H9 (cell line): ENCODE results near the gene UMAD1. TPM values are rescaled to one million over a fixed set of nuclear protein-coding genes. Genes with fewer than 3 reads are reported as not detected.

Source experiments
- DNase-seq: peaks from one replicate; pipeline ENCODE4 v3.0.0-alpha.2; 2017
- H2AFZ ChIP-seq: one replicate; pipeline ENCODE4 v1.6.1; 2013; ENCODE audit warnings: mild to moderate bottlenecking, low read length, control low read depth, moderate library complexity
- H2AK5ac ChIP-seq: 2 replicates; pipeline ENCODE4 v1.6.1; 2013; ENCODE audit warnings: low read length, control low read depth, mixed read lengths; ENCODE audit not compliant: insufficient read length
- H2BK120ac ChIP-seq: one replicate; pipeline ENCODE4 v1.6.1; 2013; ENCODE audit warnings: low read depth, mild to moderate bottlenecking, low read length, control low read depth, inconsistent platforms; ENCODE audit not compliant: poor library complexity, severe bottlenecking
- H2BK12ac ChIP-seq: 2 replicates; pipeline ENCODE4 v1.6.1; 2013; ENCODE audit warnings: low read length, control low read depth, mixed read lengths, low read depth; ENCODE audit not compliant: insufficient read length
- H2BK15ac ChIP-seq: 2 replicates; pipeline ENCODE4 v1.6.1; 2013; ENCODE audit warnings: low read depth, low read length, control low read depth
- H2BK20ac ChIP-seq: one replicate; pipeline ENCODE4 v1.6.1; 2013; ENCODE audit warnings: low read depth, mild to moderate bottlenecking, low read length, control low read depth, inconsistent platforms; ENCODE audit not compliant: poor library complexity, severe bottlenecking
- H2BK5ac ChIP-seq: 2 replicates; pipeline ENCODE4 v1.6.1; 2013; ENCODE audit warnings: low read length, control low read depth, mixed read lengths; ENCODE audit not compliant: insufficient read length
- H3K14ac ChIP-seq: 2 replicates; pipeline ENCODE4 v1.6.1; 2013; ENCODE audit warnings: low read length, control low read depth; ENCODE audit not compliant: insufficient read depth
- H3K18ac ChIP-seq: 2 replicates; pipeline ENCODE4 v1.6.1; 2013; ENCODE audit warnings: low read depth, mild to moderate bottlenecking, mixed read lengths, low read length, control low read depth; ENCODE audit not compliant: insufficient read length
- H3K23ac ChIP-seq: 2 replicates; pipeline ENCODE4 v1.6.1; 2013; ENCODE audit warnings: low read length, control low read depth, mixed read lengths, low read depth; ENCODE audit not compliant: insufficient read length
- H3K23me2 ChIP-seq: 2 replicates; pipeline ENCODE4 v1.6.1; 2013; ENCODE audit warnings: low read depth, mild to moderate bottlenecking, mixed read lengths, low read length, control low read depth; ENCODE audit not compliant: insufficient read length, poor library complexity, severe bottlenecking
- H3K27ac ChIP-seq: 2 replicates; pipeline ENCODE4 v1.5.1; 2013; ENCODE audit warnings: low read length, control low read depth, mixed read lengths, low read depth; ENCODE audit not compliant: insufficient read length
- H3K27me3 ChIP-seq: 2 replicates; pipeline ENCODE4 v1.6.1; 2013; ENCODE audit warnings: low read length, control low read depth, inconsistent platforms; ENCODE audit not compliant: insufficient read depth
- H3K4ac ChIP-seq: 2 replicates; pipeline ENCODE4 v1.6.1; 2013; ENCODE audit warnings: low read depth, mild to moderate bottlenecking, control low read depth, inconsistent platforms, low read length, moderate library complexity
- H3K4me1 ChIP-seq: 2 replicates; pipeline ENCODE4 v1.6.1; 2013; ENCODE audit warnings: low read length, control low read depth, inconsistent platforms; ENCODE audit not compliant: insufficient read depth
- H3K4me2 ChIP-seq: 2 replicates; pipeline ENCODE4 v1.6.1; 2013; ENCODE audit warnings: low read length, control low read depth, mixed read lengths; ENCODE audit not compliant: insufficient read length, insufficient read depth
- H3K56ac ChIP-seq: 2 replicates; pipeline ENCODE4 v1.6.1; 2013; ENCODE audit warnings: low read depth, mild to moderate bottlenecking, mixed read lengths, low read length, control low read depth; ENCODE audit not compliant: insufficient read length
- H3K79me1 ChIP-seq: 2 replicates; pipeline ENCODE4 v1.6.1; 2013; ENCODE audit warnings: low read depth, mild to moderate bottlenecking, moderate library complexity, low read length, control low read depth, inconsistent platforms; ENCODE audit not compliant: insufficient read depth, poor library complexity, severe bottlenecking
- H3K79me2 ChIP-seq: 2 replicates; pipeline ENCODE4 v1.6.1; 2013; ENCODE audit warnings: low read length, control low read depth, inconsistent platforms; ENCODE audit not compliant: insufficient read depth
- H3K9ac ChIP-seq: 2 replicates; pipeline ENCODE4 v1.6.1; 2013; ENCODE audit warnings: low read length, control low read depth, mixed read lengths; ENCODE audit not compliant: insufficient read length; ENCODE audit errors: extremely low read depth
- H3K9me3 ChIP-seq: one replicate; pipeline ENCODE4 v1.6.1; 2013; ENCODE audit warnings: low read depth, low read length, inconsistent platforms; ENCODE audit not compliant: control insufficient read depth
- H3T11ph ChIP-seq: one replicate; pipeline ENCODE4 v1.6.1; 2013; ENCODE audit warnings: mild to moderate bottlenecking, low read length, control low read depth, inconsistent platforms
- H4K20me1 ChIP-seq: one replicate; pipeline ENCODE4 v1.6.1; 2013; ENCODE audit not compliant: control insufficient read depth, insufficient read length, insufficient read depth
- H4K5ac ChIP-seq: 2 replicates; pipeline ENCODE4 v1.6.1; 2013; ENCODE audit warnings: low read depth, mild to moderate bottlenecking, mixed read lengths, low read length, control low read depth; ENCODE audit not compliant: insufficient read length
- H4K8ac ChIP-seq: replicated peaks from 2 replicates; pipeline ENCODE4 v1.6.1; 2013; ENCODE audit warnings: low read length, control low read depth, mixed read lengths, low read depth; ENCODE audit not compliant: insufficient read length
- H4K91ac ChIP-seq: 2 replicates; pipeline ENCODE4 v1.6.1; 2013; ENCODE audit warnings: low read depth, mild to moderate bottlenecking, moderate library complexity, mixed read lengths, low read length, control low read depth; ENCODE audit not compliant: insufficient read length
- H3K27ac Mint-ChIP-seq, 3 experiments: 2 replicates in 2 of 3; 3 replicates in 1 of 3; pipeline ENCODE4 v1.8.0; 2020 to 2021; ENCODE audit warnings: mixed read lengths in 3 of 3, mild to moderate bottlenecking in 1 of 3, moderate library complexity in 1 of 3
- H3K27me3 Mint-ChIP-seq: 2 replicates; pipeline ENCODE4 v1.8.0; 2021; ENCODE audit warnings: low read depth, mild to moderate bottlenecking, moderate library complexity, mixed read lengths
- H3K36me3 Mint-ChIP-seq, 3 experiments: 2 replicates in 2 of 3; 3 replicates in 1 of 3; pipeline ENCODE4 v1.8.0; 2020 to 2021; ENCODE audit warnings: low read depth in 3 of 3, mixed read lengths in 3 of 3; ENCODE audit not compliant: insufficient read depth in 1 of 3
- H3K4me1 Mint-ChIP-seq, 2 experiments: 2 replicates each; pipeline ENCODE4 v1.8.0; 2020; ENCODE audit warnings: mixed read lengths in 2 of 2
- H3K4me3 Mint-ChIP-seq, 2 experiments: 2 replicates in 1 of 2; 3 replicates in 1 of 2; pipeline ENCODE4 v1.8.0; 2020 to 2021; ENCODE audit warnings: mild to moderate bottlenecking in 2 of 2, mixed read lengths in 2 of 2, moderate library complexity in 1 of 2
- H3K9me3 Mint-ChIP-seq, 2 experiments: 2 replicates in 1 of 2; 3 replicates in 1 of 2; pipeline ENCODE4 v1.8.0; 2020; ENCODE audit warnings: mild to moderate bottlenecking in 2 of 2, mixed read lengths in 2 of 2, moderate library complexity in 1 of 2
- CTCF ChIP-seq: fragments of 200-600 bp; sonication (generic); conservative IDR thresholded peaks from 3 replicates; pipeline ENCODE4 v1.8.0; 2021; ENCODE audit warnings: antibody characterized with exemption, mild to moderate bottlenecking
- WGBS: extraction: QIAGEN DNeasy Blood & Tissue Kit; methylation state at CpG from one replicate; pipeline ENCODE4 v1.1.7; 2013; ENCODE audit warnings: missing lambda C conversion rate, low lambda C conversion rate, mixed read lengths; ENCODE audit not compliant: insufficient read length; ENCODE audit errors: extremely low coverage; 5-methylcytosine and 5-hydroxymethylcytosine counted together
- total RNA-seq: library from RNA; stranded (reverse); gene quantifications from 2 replicates; pipeline ENCODE4 v1.2.1, GENCODE V29; 2021

The UMAD1 gene
- total RNA-seq, 1 experiment from 2014 or later: 8.9 TPM

GRCh38 chr7:7667187-7667586 is 26.6 kb downstream of the UMAD1 start:
- WGBS: no CpG with 5 or more reads among the region's 2 CpGs
- peaks cover 0 to 1% (median 0%) of the 10 kb centered on the region in 3 experiments; a peak in 1 of 7 replicates for H3K36me3 Mint-ChIP-seq

More at GRCh38 chr7:7667187-7667586, 26.6 kb downstream of the UMAD1 start:
- Mint-ChIP-seq H3K4me1 (peaks cover 25 to 31% of the 10 kb centered on the region in 2 experiments), H3K27me3 (no peaks in the 10 kb centered on the region), H3K27ac (no peak overlapping the region), H3K4me3 (no peak overlapping the region), H3K9me3 (no peaks in the 10 kb centered on the region)
- no peak overlapping the region for H4K8ac ChIP-seq
- H3K18ac ChIP-seq: no peak overlapping the region
- H2BK20ac ChIP-seq: no peak overlapping the region
- H2BK120ac ChIP-seq: no peak overlapping the region
- no peak overlapping the region for H2BK5ac ChIP-seq
- H3K4me2 ChIP-seq: no peak overlapping the region
- H4K91ac ChIP-seq: no peak overlapping the region
- no peak overlapping the region for H3K56ac ChIP-seq
- H3K9me3 ChIP-seq: no peaks in the 10 kb centered on the region
- H3K4ac ChIP-seq: no peak overlapping the region
- no peaks in the 10 kb centered on the region for H3K4me1 ChIP-seq
- no peaks in the 10 kb centered on the region for H3K27me3 ChIP-seq
- H3K9ac ChIP-seq: no peak overlapping the region
- no peaks in the 10 kb centered on the region for H3K23me2 ChIP-seq
- H3T11ph ChIP-seq: no peak overlapping the region
- no peak overlapping the region for H3K14ac ChIP-seq
- H4K20me1 ChIP-seq: no peaks in the 10 kb centered on the region
- H2AK5ac ChIP-seq: no peak overlapping the region
- no peaks in the 10 kb centered on the region; the same call in 1 of the 2 replicates for H3K79me2 ChIP-seq
- H2BK12ac ChIP-seq: no peak overlapping the region
- no peak overlapping the region for H2BK15ac ChIP-seq
- no peak overlapping the region for H2AFZ ChIP-seq
- no peak for DNase-seq
- H3K23ac ChIP-seq: no peak overlapping the region
- no peaks in the 10 kb centered on the region for H3K79me1 ChIP-seq
- no peak for TF ChIP-seq CTCF
- no peak overlapping the region for H3K27ac ChIP-seq
- H4K5ac ChIP-seq: no peak overlapping the region
